Activated CD4-positive, CD25-positive, alpha-beta regulatory T cell treated with anti-CD3 and anti-CD28 coated beads, Interleukin-2, amount 50 U/mL, for 24 hours (primary cell): ENCODE results near the gene TMCO4.

Source experiments
- ATAC-seq, 2 donors: fragments of 150-1000 bp; cut with Tn5 transposase; one replicate each; pipeline ENCODE4 v1.10.0; 2021; ENCODE audit warnings: mild to moderate bottlenecking in 1 of 2, moderate library complexity in 1 of 2

Gene TMCO4

DNA sequence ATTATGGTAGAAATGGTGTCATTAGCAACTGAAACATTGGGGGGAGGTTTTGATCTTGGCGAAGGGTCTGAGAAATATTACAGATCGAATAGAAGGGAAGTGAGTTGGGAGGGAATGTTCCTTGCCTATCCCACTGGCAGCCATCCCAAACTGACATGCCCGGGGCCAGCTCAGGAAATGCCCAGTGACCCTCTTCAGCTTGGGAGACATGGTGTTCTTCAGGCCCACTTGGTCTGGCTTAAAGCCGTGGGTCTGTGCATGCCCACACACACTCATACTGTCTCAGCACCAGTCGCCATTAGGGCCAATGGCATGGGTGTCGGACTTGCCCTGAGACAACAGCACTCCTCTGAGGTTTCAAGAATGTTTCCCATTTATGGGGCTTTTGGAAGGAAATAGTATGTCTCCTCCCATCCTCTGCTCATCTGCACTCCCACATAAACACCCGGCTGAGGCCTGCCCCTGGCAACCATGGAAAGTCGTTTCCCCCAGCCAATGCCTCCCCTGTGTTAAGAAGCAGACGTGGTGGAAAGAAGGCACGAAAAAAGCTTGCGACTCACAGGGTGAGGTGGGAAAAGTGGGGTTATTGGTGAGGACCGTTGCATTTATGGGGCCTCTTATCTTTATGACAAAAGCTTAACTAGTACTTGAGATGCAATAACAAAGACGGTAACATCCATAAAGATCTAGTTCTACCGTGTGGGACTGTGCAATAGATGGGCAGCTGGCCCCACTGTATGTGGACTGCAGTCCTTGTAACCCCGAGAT lies 13.3 kb upstream of the TMCO4 start:
- ATAC-seq = no peak

DNA sequence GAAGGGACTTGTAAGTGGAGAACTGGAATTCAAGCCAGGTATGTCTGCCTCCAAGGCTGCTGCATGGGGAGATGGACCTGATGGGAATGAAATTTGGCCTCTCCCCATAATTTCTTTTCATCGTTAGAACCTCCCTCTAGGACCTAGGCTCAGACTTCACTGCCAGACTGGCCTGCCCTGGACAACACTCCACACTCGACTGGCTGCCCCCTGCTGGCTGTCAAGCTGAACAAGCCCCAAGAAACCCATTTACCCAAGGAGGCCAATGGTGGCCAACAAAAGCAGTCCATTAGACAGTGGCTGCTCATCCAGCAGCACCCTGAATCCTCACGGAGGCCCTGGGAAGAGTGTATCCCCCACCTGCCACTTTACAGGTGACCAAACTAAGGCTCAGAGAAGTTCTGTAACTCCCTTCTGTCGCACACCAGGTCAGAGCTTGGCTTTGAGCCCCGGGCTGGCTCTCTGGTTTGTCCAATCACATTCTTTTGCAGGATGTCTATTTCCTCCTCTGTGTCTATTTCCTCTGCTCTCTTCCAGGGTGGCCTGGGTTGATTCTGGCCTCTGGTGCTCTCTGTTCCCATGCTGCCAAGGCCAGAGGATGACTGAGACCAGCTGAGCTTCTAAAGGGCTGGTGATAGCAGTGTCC lies 11.6 kb upstream of the TMCO4 start:
- peak; percentile 51 to 60 for ATAC-seq

DNA sequence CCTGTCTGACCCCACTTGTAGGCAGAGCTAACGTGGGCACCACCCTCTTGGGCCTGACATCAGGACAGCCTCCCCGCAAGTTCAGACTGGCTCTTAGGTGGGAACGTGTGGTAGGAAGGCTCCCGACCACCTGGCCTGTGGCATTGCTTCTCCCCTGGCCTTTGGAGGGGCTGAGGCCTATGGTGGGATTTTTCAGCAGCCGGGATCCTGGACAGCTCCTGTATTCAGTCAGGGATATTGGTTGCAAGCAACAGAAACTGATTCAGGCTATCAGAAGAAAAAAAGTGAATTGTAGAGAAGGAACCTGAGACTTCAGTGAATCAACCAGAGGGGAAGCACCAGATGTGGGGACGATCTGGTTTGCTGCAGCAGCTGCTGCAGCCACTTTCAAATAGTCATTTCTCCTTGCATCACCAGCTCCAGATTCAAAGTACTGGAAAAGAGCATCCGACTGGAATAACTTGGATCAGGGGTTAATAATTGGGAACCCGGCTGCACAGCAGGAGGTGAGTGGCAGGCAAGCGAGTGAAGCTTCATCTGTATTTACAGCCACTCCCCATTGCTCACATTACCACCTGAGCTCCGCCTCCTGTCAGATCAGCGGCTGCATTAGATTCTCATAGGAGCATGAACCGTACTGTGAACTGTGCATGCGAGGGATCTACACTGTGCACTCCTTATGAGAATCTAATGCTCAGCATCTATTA lies 9.5 kb upstream of the TMCO4 start:
- ATAC-seq = no peak

DNA sequence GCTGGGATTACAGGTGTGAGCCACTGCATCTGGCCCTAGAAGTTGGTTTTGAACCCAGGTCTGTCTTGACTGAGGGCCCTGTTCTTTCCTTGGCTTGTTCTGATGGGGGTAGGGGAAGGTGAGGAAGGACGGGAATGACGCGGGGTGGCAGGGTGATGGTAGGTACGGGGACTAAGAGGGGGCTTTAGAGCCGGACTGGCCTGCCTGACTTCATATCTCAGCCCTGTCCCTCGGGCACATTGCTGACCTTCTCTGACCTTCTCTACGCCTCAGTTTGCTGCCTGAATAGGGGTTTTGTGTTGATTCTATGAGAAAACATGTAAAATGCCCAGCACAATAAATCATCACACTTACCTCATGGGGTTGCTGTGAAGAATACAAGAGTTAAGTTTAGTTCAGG lies 8.6 kb upstream of the TMCO4 start:
- no peak for ATAC-seq

DNA sequence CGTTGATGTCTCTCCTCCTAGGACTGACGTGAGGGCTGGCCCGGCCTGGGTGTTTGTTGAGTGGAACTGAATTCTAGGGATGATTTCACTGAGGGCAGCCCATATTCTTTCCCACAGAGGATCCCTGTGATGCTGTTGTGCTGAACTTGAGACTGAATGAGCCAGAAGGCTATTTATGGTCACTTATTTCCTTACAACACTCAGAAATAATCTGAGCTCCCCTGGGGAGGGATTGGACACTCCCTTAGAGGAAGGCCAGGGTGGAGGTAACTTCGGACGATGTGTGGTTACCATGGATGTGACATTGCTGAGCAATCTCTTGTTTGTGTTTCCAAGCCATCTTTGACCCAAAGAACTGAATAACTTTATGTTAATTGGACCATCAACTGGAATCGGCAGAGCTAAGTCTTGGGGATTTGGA lies 5.1 kb upstream of the TMCO4 start:
- ATAC-seq = no peak

- no peak for ATAC-seq
These were observed 2.6 kb upstream of the TMCO4 start for GRCh38 chr1:19802269-19802668.

GRCh38 chr1:19800076-19800804 lies 524 bp upstream of the TMCO4 start:
- ATAC-seq = peak; percentile 52 to 53

- ATAC-seq = no peak
These were observed 1.1 kb downstream of the TMCO4 start for GRCh38 chr1:19798486-19799229.

DNA sequence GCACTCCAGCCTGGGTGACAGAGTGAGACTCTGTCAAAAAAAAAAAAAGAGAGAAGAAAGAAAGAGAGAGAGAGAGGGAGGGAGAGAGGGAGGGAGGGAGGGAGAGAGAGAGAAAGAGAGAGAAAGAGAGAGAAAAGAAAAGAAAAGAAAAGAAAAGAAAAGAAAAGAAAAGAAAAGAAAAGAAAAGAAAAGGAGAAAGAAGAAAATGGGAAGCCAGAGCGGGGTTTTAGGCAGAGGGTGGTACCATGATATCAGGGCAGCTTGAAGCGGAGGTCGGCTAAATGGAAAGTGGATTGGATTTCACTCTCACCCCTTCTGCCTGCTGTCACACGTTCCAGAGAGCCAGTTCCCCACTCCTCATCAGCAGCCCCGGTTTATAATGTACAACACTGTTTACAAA lies 1.9 kb downstream of the TMCO4 start:
- no peak for ATAC-seq

- ATAC-seq = no peak
These were observed 5.1 kb downstream of the TMCO4 start for GRCh38 chr1:19794583-19794982.

- no peak for ATAC-seq
These were observed 6.2 kb downstream of the TMCO4 start for GRCh38 chr1:19793360-19794046.

- ATAC-seq = no peak
These were observed 7.3 kb downstream of the TMCO4 start for GRCh38 chr1:19792237-19793002.

GRCh38 chr1:19790061-19790975 lies 9.4 kb downstream of the TMCO4 start:
- peak in 1 of 2 donors; percentile 7 for ATAC-seq

GRCh38 chr1:19786988-19787423 lies 12.7 kb downstream of the TMCO4 start:
- no peak for ATAC-seq

DNA sequence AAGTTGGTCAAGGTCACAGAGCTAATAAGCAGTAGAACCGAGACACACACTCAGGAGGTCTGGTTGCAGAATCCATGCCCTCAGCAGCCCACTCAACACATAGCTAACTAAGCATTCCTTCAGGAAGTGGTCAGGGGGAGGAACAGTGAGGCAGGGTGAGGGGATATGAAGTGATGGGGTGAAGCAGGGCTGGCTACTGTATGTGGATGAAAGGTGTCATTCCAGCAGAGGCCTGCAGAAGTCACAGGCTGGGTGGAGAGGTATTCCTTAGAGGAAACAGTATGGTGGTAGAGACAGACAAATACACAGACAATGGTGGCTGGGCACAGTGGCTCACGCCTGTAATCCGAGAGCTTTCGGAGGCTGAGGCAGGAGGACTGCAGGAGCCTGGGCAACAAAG lies 14.1 kb downstream of the TMCO4 start:
- no peak for ATAC-seq

- ATAC-seq = no peak
These were observed 19.3 kb downstream of the TMCO4 start for GRCh38 chr1:19780267-19780877.

GRCh38 chr1:19776933-19777332 lies 22.8 kb downstream of the TMCO4 start:
- ATAC-seq = no peak

- no peak for ATAC-seq
These were observed 23.4 kb downstream of the TMCO4 start for GRCh38 chr1:19776287-19776686.

DNA sequence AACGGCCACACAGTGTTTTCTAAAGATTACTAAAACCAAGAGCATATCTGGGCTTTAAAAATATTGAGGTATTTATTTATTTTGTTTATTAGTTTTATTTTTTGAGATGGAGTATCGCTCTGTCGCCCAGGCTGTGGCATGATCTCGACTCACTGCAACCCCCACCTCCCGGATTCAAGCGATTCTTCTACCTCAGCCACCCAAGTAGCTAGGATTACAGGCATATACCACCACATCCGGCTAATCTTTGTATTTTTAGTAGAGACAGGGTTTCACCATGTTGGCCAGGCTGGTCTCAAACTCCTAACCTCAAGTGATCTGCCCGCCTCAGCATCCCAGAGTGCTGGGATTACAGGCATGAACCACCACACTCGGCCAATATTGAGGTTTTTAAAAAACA lies 23.9 kb downstream of the TMCO4 start:
- no peak for ATAC-seq
